CD14-positive monocyte (primary cell): ENCODE results near the gene FNBP1L. TPM values are rescaled to one million over a fixed set of nuclear protein-coding genes. Genes with fewer than 3 reads are reported as not detected.

Experiments
- DNase-seq, 3 donors: peaks; one replicate each; pipeline ENCODE4 v3.0.0-alpha.2; 2011 to 2022
- H2AFZ ChIP-seq: 2 replicates; pipeline ENCODE4 v1.6.0; 2012; ENCODE audit warnings: mild to moderate bottlenecking, low read depth, low read length, inconsistent platforms; ENCODE audit not compliant: insufficient read depth, poor library complexity, severe bottlenecking
- H3K27ac ChIP-seq, 2 donors: 1 replicate in 1 of 2; 2 replicates in 1 of 2; pipeline ENCODE4 v1.5.1; 2012 to 2013; ENCODE audit warnings: low read length in 2 of 2, control low read depth in 1 of 2, inconsistent platforms in 1 of 2, low read depth in 1 of 2, mild to moderate bottlenecking in 1 of 2
- H3K27me3 ChIP-seq, 2 donors: one replicate each; pipeline versions ENCODE4 v1.6.0 to v1.6.1; 2011 to 2013; ENCODE audit warnings: low read length in 2 of 2; ENCODE audit not compliant: control insufficient read depth in 2 of 2, insufficient read depth in 2 of 2
- H3K36me3 ChIP-seq, 2 donors: replicated peaks in 1 of 2; 1 replicate in 1 of 2; 2 replicates in 1 of 2; pipeline versions ENCODE4 v1.5.1 to v1.6.1; 2012 to 2013; ENCODE audit warnings: low read length in 2 of 2, control low read depth in 1 of 2, inconsistent platforms in 1 of 2, mild to moderate bottlenecking in 1 of 2; ENCODE audit not compliant: insufficient read depth in 2 of 2, control insufficient read depth in 1 of 2
- H3K4me1 ChIP-seq, 2 donors: 1 replicate in 1 of 2; 2 replicates in 1 of 2; pipeline versions ENCODE4 v1.5.1 to v1.6.1; 2012 to 2013; ENCODE audit warnings: low read length in 2 of 2, control low read depth in 1 of 2, inconsistent platforms in 1 of 2, mild to moderate bottlenecking in 1 of 2, moderate library complexity in 1 of 2; ENCODE audit not compliant: insufficient read depth in 2 of 2, control insufficient read depth in 1 of 2
- H3K4me2 ChIP-seq: replicated peaks from 2 replicates; pipeline ENCODE3; 2012; ENCODE audit warnings: low read length, moderate library complexity, mild to moderate bottlenecking; ENCODE audit not compliant: poor library complexity, severe bottlenecking; ENCODE audit errors: extremely low read depth
- H3K4me3 ChIP-seq, 3 experiments: fragments of 200-600 bp in 1 of 3; sonication (generic) in 1 of 3; replicated peaks in 1 of 3; 1 replicate in 2 of 3; 2 replicates in 1 of 3; pipeline ENCODE4 v1.5.1; 2011 to 2013; ENCODE audit warnings: low read length in 3 of 3, mild to moderate bottlenecking in 3 of 3, control low read depth in 2 of 3, low read depth in 2 of 3, inconsistent platforms in 1 of 3, moderate library complexity in 1 of 3
- H3K79me2 ChIP-seq: 2 replicates; pipeline ENCODE4 v1.6.0; 2012; ENCODE audit warnings: mild to moderate bottlenecking, control low read depth, inconsistent platforms, low read length, moderate library complexity; ENCODE audit not compliant: insufficient read depth
- H3K9ac ChIP-seq: 2 replicates; pipeline ENCODE4 v1.6.0; 2017; ENCODE audit warnings: low read length, mild to moderate bottlenecking; ENCODE audit not compliant: insufficient read depth, poor library complexity, severe bottlenecking
- H3K9me3 ChIP-seq, 2 donors: replicated peaks in 1 of 2; 1 replicate in 1 of 2; 2 replicates in 1 of 2; pipeline versions ENCODE4 v1.5.1 to v1.6.1; 2012 to 2013; ENCODE audit warnings: low read length in 2 of 2, control low read depth in 1 of 2; ENCODE audit not compliant: control insufficient read depth in 1 of 2, insufficient read depth in 1 of 2
- H4K20me1 ChIP-seq: 2 replicates; pipeline ENCODE4 v1.6.0; 2012; ENCODE audit warnings: mild to moderate bottlenecking, low read length, control low read depth, moderate library complexity; ENCODE audit not compliant: insufficient read depth
- H3K27ac Mint-ChIP-seq, 7 donors: one replicate each; pipeline ENCODE4 v1.8.0; 2020; ENCODE audit warnings: mild to moderate bottlenecking in 7 of 7, mixed read lengths in 7 of 7, moderate library complexity in 6 of 7, inconsistent platforms in 2 of 7
- H3K27me3 Mint-ChIP-seq, 3 donors: one replicate each; pipeline ENCODE4 v1.8.0; 2021 to 2022; ENCODE audit warnings: low read depth in 3 of 3, mild to moderate bottlenecking in 3 of 3, mixed read lengths in 3 of 3, moderate library complexity in 3 of 3, inconsistent platforms in 1 of 3
- H3K36me3 Mint-ChIP-seq, 2 donors: one replicate each; pipeline ENCODE4 v1.8.0; 2020; ENCODE audit warnings: mixed read lengths in 2 of 2, inconsistent platforms in 1 of 2, mild to moderate bottlenecking in 1 of 2
- H3K4me1 Mint-ChIP-seq: one replicate; pipeline ENCODE4 v1.8.0; 2020; ENCODE audit warnings: mild to moderate bottlenecking, mixed read lengths
- H3K4me3 Mint-ChIP-seq, 2 donors: one replicate each; pipeline ENCODE4 v1.8.0; 2020; ENCODE audit warnings: mild to moderate bottlenecking in 2 of 2, mixed read lengths in 2 of 2, moderate library complexity in 1 of 2
- H3K9me3 Mint-ChIP-seq, 7 donors: one replicate each; pipeline ENCODE4 v1.8.0; 2020 to 2022; ENCODE audit warnings: mixed read lengths in 7 of 7, mild to moderate bottlenecking in 6 of 7, moderate library complexity in 6 of 7, inconsistent platforms in 2 of 7
- CTCF ChIP-seq: fragments of 200-600 bp; IDR thresholded peaks from one replicate; pipeline ENCODE4 v1.8.0; 2022; ENCODE audit warnings: antibody characterized with exemption, mild to moderate bottlenecking
- WGBS: methylation state at CpG from one replicate; pipeline ENCODE4 v1.1.5; 2013; ENCODE audit warnings: missing lambda C conversion rate; ENCODE audit not compliant: insufficient coverage; 5-methylcytosine and 5-hydroxymethylcytosine counted together
- intact Hi-C, 2 donors: fragments of 100-400 bp; cut with micrococcal nuclease; formaldehyde crosslinking; loops; one replicate each; pipeline versions ENCODE4 v1.15.0 to v1.15.1; 2023
- polyA plus RNA-seq, 3 donors: library from polyadenylated mRNA; depleted of rRNA in 1 of 3; unstranded in 2 of 3; stranded (reverse) in 1 of 3; fragments of 300-500 nt in 2 of 3; fragments of >200 nt in 1 of 3; fragmentation: Illumina TruSeq in 2 of 3; gene quantifications; 1 replicate in 2 of 3; 2 replicates in 1 of 3; pipeline ENCODE4 v1.2.3, GENCODE V29; 2012 to 2021

Gene FNBP1L
- polyA plus RNA-seq, 3 donors = 0.15 to 0.32 (median 0.28) TPM

GRCh38 chr1:93575621-93576284 is 127.8 kb downstream of the FNBP1L start:
- no peak for TF ChIP-seq CTCF
- no peaks in the 10 kb centered on the region for H3K4me1 ChIP-seq
- Mint-ChIP-seq H3K4me1 (no peaks in the 10 kb centered on the region), H3K9me3 (peaks cover 0 to 2% (median 0%) of the 10 kb centered on the region in 7 donors), H3K4me3 (no peak overlapping the region), H3K36me3 (no peaks in the 10 kb centered on the region), H3K27ac (peak overlapping the region in 1 of 7 donors; percentile 3), H3K27me3 (peaks cover 0 to 3% (median 0%) of the 10 kb centered on the region in 3 donors)
- H3K27ac ChIP-seq = no peak overlapping the region
- H3K79me2 ChIP-seq = no peaks in the 10 kb centered on the region
- H3K27me3 ChIP-seq = no peaks in the 10 kb centered on the region
- no peak for DNase-seq
- no peak overlapping the region for H3K4me3 ChIP-seq
- H3K36me3 ChIP-seq = no peaks in the 10 kb centered on the region
- 94% methylated on average over 6 of the region's 10 CpGs for WGBS
- H3K9ac ChIP-seq = no peak overlapping the region
- no peaks in the 10 kb centered on the region for H3K9me3 ChIP-seq
- H4K20me1 ChIP-seq = no peaks in the 10 kb centered on the region
- intact Hi-C loops = no loop called here
- H3K4me2 ChIP-seq = no peak overlapping the region
- H2AFZ ChIP-seq = no peak overlapping the region

GRCh38 chr1:93576346-93576745 is 128.4 kb downstream of the FNBP1L start:
- Histone ChIP-seq H3K27me3 (no peaks in the 10 kb centered on the region), H3K27ac (no peak overlapping the region), H3K36me3 (no peaks in the 10 kb centered on the region), H3K4me3 (no peak overlapping the region), H2AFZ (no peak overlapping the region), H4K20me1 (no peaks in the 10 kb centered on the region), H3K4me2 (no peak overlapping the region), H3K9ac (no peak overlapping the region), H3K79me2 (no peaks in the 10 kb centered on the region), H3K4me1 (no peaks in the 10 kb centered on the region), H3K9me3 (no peaks in the 10 kb centered on the region)
- Mint-ChIP-seq H3K4me1 (no peaks in the 10 kb centered on the region), H3K27me3 (peaks cover 0 to 4% (median 0%) of the 10 kb centered on the region in 3 donors), H3K9me3 (peaks cover 0 to 2% (median 0%) of the 10 kb centered on the region in 7 donors), H3K36me3 (no peaks in the 10 kb centered on the region), H3K4me3 (no peak overlapping the region), H3K27ac (no peak overlapping the region)
- 96% methylated on average over 6 of the region's 9 CpGs for WGBS
- intact Hi-C loops = no loop called here
- no peak for DNase-seq
- no peak for TF ChIP-seq CTCF
